GM19467 (cell line): ENCODE results near the gene CSGALNACT2.

Source experiments
- ATAC-seq: cut with Tn5 transposase; IDR thresholded peaks from one replicate; pipeline ENCODE4 v1.9.1; 2021; ENCODE audit warnings: mild to moderate bottlenecking, moderate library complexity; ENCODE audit not compliant: unreplicated experiment

CSGALNACT2 gene

DNA sequence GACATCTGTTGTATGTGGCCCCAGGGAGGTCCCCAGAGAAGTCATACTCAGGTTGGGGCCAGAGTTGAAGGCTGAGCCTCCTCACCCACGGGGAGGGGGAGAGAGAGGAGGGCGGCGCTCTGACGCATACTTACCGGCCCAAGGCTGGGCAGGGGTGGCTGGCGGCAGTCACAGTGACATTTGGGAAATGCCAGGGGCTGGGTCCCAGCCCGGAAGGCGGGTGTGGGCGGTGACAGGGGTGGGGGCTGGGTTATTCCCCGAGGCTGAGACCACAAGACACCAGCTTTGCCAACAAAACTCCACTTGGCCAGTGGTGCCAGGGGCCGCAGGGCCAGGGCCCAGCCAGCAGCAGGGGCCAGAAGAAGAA lies 87.5 kb downstream of the CSGALNACT2 start:
- no peak for ATAC-seq

DNA sequence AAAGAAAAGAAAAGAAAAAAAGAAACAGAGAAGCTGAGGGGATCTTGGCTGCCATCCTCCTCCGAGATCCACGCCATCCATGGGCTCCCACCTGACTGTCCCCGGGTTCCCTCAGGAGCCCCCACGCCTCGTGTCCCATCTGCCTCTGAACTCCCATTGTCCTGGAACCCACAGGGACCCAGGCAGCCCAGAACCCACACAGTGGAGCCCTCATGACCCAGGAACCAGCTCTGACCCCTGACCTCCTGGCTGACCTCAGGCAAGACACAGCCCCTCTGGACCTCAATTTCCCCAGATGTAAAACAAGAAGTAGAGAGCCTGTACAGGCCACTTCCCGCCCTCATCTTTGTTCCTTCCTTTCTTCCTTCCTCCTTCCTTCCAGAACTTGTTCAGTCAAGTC lies 88.2 kb downstream of the CSGALNACT2 start:
- ATAC-seq: no peak

DNA sequence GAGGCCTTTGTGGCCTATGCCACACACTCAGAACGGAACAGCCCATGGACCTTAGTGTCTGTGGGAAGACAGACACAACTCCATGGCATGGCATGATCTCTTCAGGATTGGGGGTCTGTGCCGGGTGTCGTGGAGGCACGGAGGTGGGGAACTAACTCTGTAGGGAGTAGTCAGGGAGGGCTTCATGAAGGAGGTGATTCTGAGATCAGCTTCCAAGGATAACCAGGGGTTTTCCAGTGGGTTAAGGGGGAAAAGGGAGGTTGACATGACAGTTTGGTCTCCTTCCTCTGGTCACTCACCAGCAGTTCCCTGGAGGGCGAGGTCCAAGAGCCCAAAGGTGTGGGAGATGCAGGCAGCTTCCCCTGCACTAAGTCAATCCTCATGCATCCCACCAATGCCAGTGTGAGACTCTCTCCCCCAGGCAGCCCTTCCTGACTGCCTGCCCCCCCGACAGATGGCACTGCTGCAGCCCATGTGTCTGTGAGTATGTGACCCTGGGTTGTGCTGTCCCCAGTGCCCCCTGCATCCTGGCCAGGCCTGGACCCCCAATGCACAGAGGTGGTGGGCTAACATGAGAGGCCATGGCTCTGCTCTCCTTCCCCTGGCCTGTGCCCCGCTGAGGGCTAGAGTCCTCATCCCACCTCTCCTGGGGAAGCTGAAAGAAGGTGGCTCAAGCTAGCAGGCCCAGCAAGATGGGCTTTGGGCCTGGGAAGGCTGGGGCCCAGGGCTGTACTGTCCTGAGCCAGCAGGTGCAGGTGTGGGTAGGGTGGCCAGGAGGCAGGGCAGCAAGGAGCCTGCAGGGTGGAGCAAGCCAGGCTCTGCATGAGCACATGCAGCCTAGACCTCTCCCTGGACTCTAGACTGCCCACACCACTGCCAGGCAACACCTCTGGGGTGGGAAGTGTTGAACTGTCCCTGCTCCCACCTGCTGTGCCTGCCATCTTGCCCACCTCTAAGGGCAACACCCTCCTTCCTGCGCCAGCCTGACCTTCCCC lies 88.9 kb downstream of the CSGALNACT2 start:
- no peak for ATAC-seq

GRCh38 chr10:43227911-43228782 lies 89.9 kb downstream of the CSGALNACT2 start:
- no peak for ATAC-seq

- no peak for ATAC-seq
Measured at GRCh38 chr10:43228783-43229207, 90.5 kb downstream of the CSGALNACT2 start.

- no peak for ATAC-seq
Measured at GRCh38 chr10:43229208-43230061, 91.2 kb downstream of the CSGALNACT2 start.

DNA sequence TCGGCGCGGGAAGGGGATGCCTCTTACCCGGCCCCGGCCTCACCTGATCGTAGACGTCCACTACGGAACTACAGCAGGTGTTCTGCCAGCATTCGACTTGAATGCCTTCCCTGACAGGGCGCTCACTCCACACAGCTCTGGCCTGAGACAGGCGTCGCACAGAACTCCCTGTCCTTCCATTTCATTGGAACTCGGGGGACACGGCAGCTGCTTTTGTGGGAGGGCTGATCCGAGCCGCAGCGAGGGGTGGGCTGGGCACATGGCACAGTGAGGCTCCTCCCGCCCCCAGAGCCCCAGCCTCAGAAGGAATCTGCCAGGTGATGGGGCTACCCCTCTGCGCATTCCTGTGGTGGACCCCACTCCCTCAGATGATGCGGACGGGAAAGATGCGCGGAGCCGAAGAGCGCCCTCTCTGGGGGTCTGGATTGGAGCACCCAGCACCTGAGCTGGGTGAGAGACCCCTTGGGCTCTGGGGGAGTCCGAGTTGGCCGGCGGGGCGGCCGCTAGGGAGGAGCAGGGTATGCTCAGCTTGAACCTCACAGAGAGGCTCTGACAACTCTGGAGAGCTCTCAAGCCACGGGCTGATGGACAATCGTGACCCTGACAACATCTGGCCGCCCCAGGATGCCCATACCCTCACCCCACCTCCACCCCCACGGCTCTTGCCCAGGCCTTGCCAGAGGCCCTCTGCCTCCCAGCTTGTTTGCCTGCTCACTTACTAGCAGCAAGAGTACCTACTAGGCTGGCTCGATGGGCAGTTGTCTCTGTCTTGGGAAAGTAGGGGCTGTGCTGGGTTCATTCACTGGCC lies 92.1 kb downstream of the CSGALNACT2 start:
- no peak for ATAC-seq

DNA sequence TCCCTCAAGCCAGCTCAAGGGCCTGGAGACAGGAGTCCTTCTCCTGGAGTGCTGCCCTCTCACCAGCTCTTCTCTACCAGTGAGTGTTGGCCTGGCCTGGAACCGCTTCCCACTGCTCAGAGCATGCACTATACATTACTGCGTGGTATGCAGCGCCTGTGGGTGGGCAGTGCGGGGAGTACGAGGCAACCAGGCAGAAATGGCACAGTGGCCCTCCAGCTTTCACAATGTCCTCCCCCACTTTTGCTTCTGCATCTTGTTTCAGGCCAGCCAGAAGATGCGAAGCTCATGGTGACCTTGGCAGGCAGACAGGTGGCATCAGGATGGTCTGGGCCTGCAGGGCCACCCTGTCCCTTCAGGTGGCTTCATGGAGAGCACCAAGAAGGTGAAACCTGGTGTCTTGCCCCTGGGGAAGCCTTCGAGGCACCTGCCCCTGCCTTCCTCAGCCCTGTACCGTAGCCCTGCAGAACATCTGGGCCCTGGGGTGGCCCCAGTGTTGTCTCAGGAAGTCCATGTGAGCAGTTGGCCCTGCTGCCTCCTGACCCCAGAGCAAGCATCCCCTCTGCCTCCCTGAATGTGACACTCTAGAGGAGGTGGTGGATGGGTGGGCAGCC lies 92.8 kb downstream of the CSGALNACT2 start:
- no peak for ATAC-seq

- no peak for ATAC-seq
Measured at GRCh38 chr10:43231523-43232078, 93.4 kb downstream of the CSGALNACT2 start.

GRCh38 chr10:43233601-43234430 lies 95.6 kb downstream of the CSGALNACT2 start:
- ATAC-seq: no peak

GRCh38 chr10:43234471-43235041 lies 96.3 kb downstream of the CSGALNACT2 start:
- no peak for ATAC-seq
